RWPE2 (cell line): ENCODE measurements around the gene CNPPD1.

Experiments
- ATAC-seq: fragments of 200-7000 bp; cut with Tn5 transposase; 3 replicates; pipeline ENCODE4 v1.9.1; 2021; ENCODE audit warnings: low read depth
- DNase-seq: peaks from one replicate; pipeline ENCODE4 v3.0.0-alpha.2; 2020; ENCODE audit warnings: low spot score
- H3K27ac ChIP-seq: fragments of 450-650 bp; 2 replicates; pipeline ENCODE4 v1.5.1; 2017; ENCODE audit warnings: mild to moderate bottlenecking; ENCODE audit not compliant: poor library complexity, severe bottlenecking
- H3K27me3 ChIP-seq: fragments of 250-450 bp; sonication (Bioruptor Pico); 2 replicates; pipeline ENCODE4 v1.5.1; 2021; ENCODE audit warnings: mild to moderate bottlenecking, moderate library complexity; ENCODE audit not compliant: insufficient read depth, poor library complexity, severe bottlenecking
- H3K36me3 ChIP-seq: fragments of 250-450 bp; sonication (Bioruptor Pico); 2 replicates; pipeline ENCODE4 v1.5.1; 2020; ENCODE audit warnings: low read depth, mild to moderate bottlenecking, moderate library complexity
- H3K4me1 ChIP-seq: fragments of 250-450 bp; sonication (Bioruptor Pico); 2 replicates; pipeline ENCODE4 v1.5.1; 2021; ENCODE audit warnings: mild to moderate bottlenecking, moderate library complexity; ENCODE audit not compliant: insufficient read depth, poor library complexity, severe bottlenecking
- H3K4me3 ChIP-seq: fragments of 250-450 bp; sonication (Bioruptor Pico); 2 replicates; pipeline ENCODE4 v1.5.1; 2021; ENCODE audit warnings: mild to moderate bottlenecking, moderate library complexity; ENCODE audit not compliant: severe bottlenecking
- H3K9me3 ChIP-seq: fragments of 250-450 bp; sonication (Bioruptor Pico); 2 replicates; pipeline ENCODE4 v1.5.1; 2021; ENCODE audit warnings: mild to moderate bottlenecking, moderate library complexity; ENCODE audit not compliant: severe bottlenecking
- TF ChIP-seq, protein P1 (sequence below): fragments of 450-650 bp; IDR thresholded peaks from one replicate; pipeline ENCODE4 v1.5.1; 2017; ENCODE audit warnings: mild to moderate bottlenecking, moderate library complexity; ENCODE audit not compliant: poor library complexity, severe bottlenecking

CNPPD1 gene

GRCh38 chr2:219159771-219160185, 16.9 kb downstream of the CNPPD1 start:
- no peaks in the 10 kb centered on the region for H3K4me1 ChIP-seq
- peak overlapping the region; percentile 57 for H3K4me3 ChIP-seq
- H3K27ac ChIP-seq, result peak overlapping the region; percentile 62
- no peak for ATAC-seq
- H3K9me3 ChIP-seq, result no peaks in the 10 kb centered on the region
- H3K36me3 ChIP-seq, result peaks cover 7% of the 10 kb centered on the region
- H3K27me3 ChIP-seq, result no peaks in the 10 kb centered on the region
- TF ChIP-seq, protein P1, sequence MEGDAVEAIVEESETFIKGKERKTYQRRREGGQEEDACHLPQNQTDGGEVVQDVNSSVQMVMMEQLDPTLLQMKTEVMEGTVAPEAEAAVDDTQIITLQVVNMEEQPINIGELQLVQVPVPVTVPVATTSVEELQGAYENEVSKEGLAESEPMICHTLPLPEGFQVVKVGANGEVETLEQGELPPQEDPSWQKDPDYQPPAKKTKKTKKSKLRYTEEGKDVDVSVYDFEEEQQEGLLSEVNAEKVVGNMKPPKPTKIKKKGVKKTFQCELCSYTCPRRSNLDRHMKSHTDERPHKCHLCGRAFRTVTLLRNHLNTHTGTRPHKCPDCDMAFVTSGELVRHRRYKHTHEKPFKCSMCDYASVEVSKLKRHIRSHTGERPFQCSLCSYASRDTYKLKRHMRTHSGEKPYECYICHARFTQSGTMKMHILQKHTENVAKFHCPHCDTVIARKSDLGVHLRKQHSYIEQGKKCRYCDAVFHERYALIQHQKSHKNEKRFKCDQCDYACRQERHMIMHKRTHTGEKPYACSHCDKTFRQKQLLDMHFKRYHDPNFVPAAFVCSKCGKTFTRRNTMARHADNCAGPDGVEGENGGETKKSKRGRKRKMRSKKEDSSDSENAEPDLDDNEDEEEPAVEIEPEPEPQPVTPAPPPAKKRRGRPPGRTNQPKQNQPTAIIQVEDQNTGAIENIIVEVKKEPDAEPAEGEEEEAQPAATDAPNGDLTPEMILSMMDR, result no peak
- no peak for DNase-seq

- no peaks in the 10 kb centered on the region for H3K4me1 ChIP-seq
- DNase-seq (no peak), ATAC-seq (no peak)
- H3K9me3 ChIP-seq, result no peaks in the 10 kb centered on the region
- TF ChIP-seq, protein P1, result no peak
- peaks cover 18% of the 10 kb centered on the region for H3K36me3 ChIP-seq
- no peak overlapping the region for H3K4me3 ChIP-seq
- H3K27me3 ChIP-seq, result no peaks in the 10 kb centered on the region
- H3K27ac ChIP-seq, result no peak overlapping the region
These were observed 18.1 kb downstream of the CNPPD1 start for GRCh38 chr2:219158586-219158985.

DNA sequence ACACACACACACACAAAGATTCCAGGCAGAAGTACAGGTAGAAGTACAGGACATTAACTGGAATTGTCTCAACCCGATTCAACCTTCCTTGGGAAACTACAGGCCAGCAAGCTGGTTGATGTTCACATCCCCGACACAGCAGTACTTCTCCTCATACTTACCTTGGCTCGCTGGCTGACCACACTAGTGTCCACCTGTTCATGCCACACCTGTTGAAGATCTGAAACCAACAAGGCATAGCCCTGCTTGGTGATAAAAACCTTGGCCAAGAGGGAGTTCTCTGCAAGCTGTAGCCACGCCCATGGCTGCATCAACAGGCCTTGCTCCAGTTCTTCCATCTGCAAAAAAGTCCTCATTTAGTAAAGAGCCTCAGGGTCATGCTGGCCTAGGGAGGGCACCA, 18.7 kb downstream of the CNPPD1 start:
- H3K4me3 ChIP-seq, result no peak overlapping the region
- ATAC-seq (no peak), DNase-seq (no peak)
- H3K27ac ChIP-seq, result no peak overlapping the region
- TF ChIP-seq, protein P1, result no peak
- H3K9me3 ChIP-seq, result no peaks in the 10 kb centered on the region
- H3K27me3 ChIP-seq, result no peaks in the 10 kb centered on the region
- H3K4me1 ChIP-seq, result no peaks in the 10 kb centered on the region
- H3K36me3 ChIP-seq, result peaks cover 21% of the 10 kb centered on the region

DNA sequence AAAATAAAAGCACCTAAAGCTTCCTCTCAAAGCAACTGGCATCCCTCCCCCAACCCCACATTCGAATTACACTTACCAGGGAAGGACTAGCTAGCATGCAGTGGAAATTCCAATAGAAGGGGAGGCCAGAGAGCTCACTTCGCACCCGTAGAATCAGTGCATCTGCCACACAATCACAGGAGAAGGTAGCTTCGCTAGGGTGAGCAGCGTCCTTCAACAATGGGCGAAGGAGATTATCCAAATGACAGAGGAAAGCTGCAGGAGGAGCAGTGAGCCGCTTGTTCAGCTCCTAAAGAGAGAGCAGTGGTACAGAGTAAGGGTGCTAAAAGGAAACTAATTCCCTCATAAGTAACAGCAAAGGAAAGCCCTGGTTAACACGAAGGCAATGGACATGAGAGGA, 19.3 kb downstream of the CNPPD1 start:
- Histone ChIP-seq H3K4me1 (no peaks in the 10 kb centered on the region), H3K36me3 (peaks cover 24% of the 10 kb centered on the region), H3K9me3 (no peaks in the 10 kb centered on the region), H3K4me3 (no peak overlapping the region), H3K27me3 (no peaks in the 10 kb centered on the region), H3K27ac (no peak overlapping the region)
- TF ChIP-seq, protein P1, result no peak
- DNase-seq (no peak), ATAC-seq (no peak)

DNA sequence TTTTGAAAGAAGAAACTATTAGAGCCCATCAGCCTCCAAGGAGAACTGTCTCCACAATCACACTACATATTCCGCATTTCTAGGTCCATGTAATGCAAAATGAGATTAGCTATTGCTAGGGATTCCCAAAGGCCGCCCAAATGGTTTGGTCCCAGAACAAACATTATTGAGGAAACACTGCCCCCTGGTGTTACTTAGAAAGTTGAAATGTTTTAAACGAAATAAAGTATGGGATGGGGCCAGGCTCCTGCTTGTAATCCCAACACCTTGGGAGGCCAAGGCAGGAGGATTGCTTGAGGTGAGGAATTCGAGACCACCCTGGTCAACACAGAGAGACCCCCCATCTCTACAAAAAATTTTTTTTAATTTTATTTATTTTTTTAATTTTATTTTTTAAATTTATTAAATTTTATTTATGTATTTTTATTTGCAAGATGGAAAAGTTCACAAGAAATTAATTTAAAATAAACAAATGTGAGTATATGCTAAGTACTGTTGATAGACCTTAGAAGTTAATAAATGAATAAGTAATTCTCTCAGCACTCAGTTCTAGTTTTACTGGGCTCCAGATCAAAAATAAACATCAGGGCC, 21.6 kb downstream of the CNPPD1 start:
- no peak overlapping the region for H3K4me3 ChIP-seq
- H3K36me3 ChIP-seq, result peaks cover 24% of the 10 kb centered on the region
- DNase-seq, result no peak
- TF ChIP-seq, protein P1, result peak; percentile 51
- peak; percentile 63 for ATAC-seq
- H3K27ac ChIP-seq, result no peak overlapping the region
- no peaks in the 10 kb centered on the region for H3K27me3 ChIP-seq
- no peaks in the 10 kb centered on the region for H3K4me1 ChIP-seq
- H3K9me3 ChIP-seq, result no peaks in the 10 kb centered on the region
